ENCODE data around the gene AMDHD2.

AMDHD2 gene

GRCh38 chr16:2483939-2484897 is 36.0 kb upstream of the AMDHD2 start:
- FAIRE-seq: no peak

- FAIRE-seq: no peak
These were observed 35.2 kb upstream of the AMDHD2 start for GRCh38 chr16:2484898-2485508.

- no peak for FAIRE-seq
These were observed 34.2 kb upstream of the AMDHD2 start for GRCh38 chr16:2485811-2486507.

- no peak for FAIRE-seq
These were observed 33.3 kb upstream of the AMDHD2 start for GRCh38 chr16:2486645-2487516.

GRCh38 chr16:2487517-2487842 is 32.7 kb upstream of the AMDHD2 start:
- no peak for FAIRE-seq

GRCh38 chr16:2487903-2488531 is 32.2 kb upstream of the AMDHD2 start:
- no peak for FAIRE-seq

GRCh38 chr16:2489581-2489980 is 30.6 kb upstream of the AMDHD2 start:
- no peak for FAIRE-seq

- FAIRE-seq: no peak
These were observed 29.7 kb upstream of the AMDHD2 start for GRCh38 chr16:2490190-2491105.

- no peak for FAIRE-seq
These were observed 27.9 kb upstream of the AMDHD2 start for GRCh38 chr16:2492292-2492691.

- no peak for FAIRE-seq
These were observed 26.6 kb upstream of the AMDHD2 start for GRCh38 chr16:2493605-2494004.

GRCh38 chr16:2494616-2495015 is 25.6 kb upstream of the AMDHD2 start:
- no peak for FAIRE-seq

- no peak for FAIRE-seq
These were observed 25.1 kb upstream of the AMDHD2 start for GRCh38 chr16:2495041-2495440.

- FAIRE-seq: no peak
These were observed 23.7 kb upstream of the AMDHD2 start for GRCh38 chr16:2496223-2497115.

GRCh38 chr16:2497116-2497630 is 23.0 kb upstream of the AMDHD2 start:
- FAIRE-seq: no peak

- no peak for FAIRE-seq
These were observed 22.3 kb upstream of the AMDHD2 start for GRCh38 chr16:2497695-2498484.

- FAIRE-seq: no peak
These were observed 21.5 kb upstream of the AMDHD2 start for GRCh38 chr16:2498531-2499253.

GRCh38 chr16:2499454-2499853 is 20.7 kb upstream of the AMDHD2 start:
- no peak for FAIRE-seq

GRCh38 chr16:2499890-2500429 is 20.2 kb upstream of the AMDHD2 start:
- FAIRE-seq: no peak
